K562 (cell line): Measurements from ENCODE around the gene CYSTM1. TPM values are rescaled to one million over a fixed set of nuclear protein-coding genes. Genes with fewer than 3 reads are reported as not detected.

Experiments
- ATAC-seq: fragments of 200-7000 bp; cut with Tn5 transposase; 3 replicates; pipeline ENCODE4 v1.9.1; 2020; ENCODE audit warnings: moderate library complexity
- BruUV-seq: library from RNA; stranded (reverse); fragments of 400-500 nt; replicated peaks from 2 replicates; lab custom pipeline; 2021; lab: Mats Ljungman, UMichigan
- CTCF ChIA-PET: fragments of 300-600 bp; formaldehyde crosslinking; extraction: SDS; loops from one replicate; lab custom pipeline; 2021; ENCODE audit warnings: low intra/inter-chr PET ratio; lab: Yijun Ruan, JAX
- POLR2A ChIA-PET: fragments of 300-600, 350-650 bp; sonication (Branson Sonifier 250); formaldehyde crosslinking; extraction: SDS; loops from one replicate; lab custom pipeline; 2021; ENCODE audit warnings: antibody characterized with exemption, inconsistent platforms; lab: Yijun Ruan, JAX
- DNase-seq, 4 experiments: peaks; one replicate each; pipeline versions ENCODE4 v3.0.0 to v3.0.0-alpha.2; 2011 to 2018; ENCODE audit warnings: low spot score in 3 of 4, mixed read lengths in 3 of 4; ENCODE audit errors: extremely low read depth in 1 of 4
- FAIRE-seq: peaks from 2 replicates; lab custom pipeline; 2011; peaks lifted over from hg19 to GRCh38; lab: Jason Lieb, UNC
- H2AFZ ChIP-seq: 2 replicates; pipeline ENCODE4 v1.6.0; 2011; ENCODE audit warnings: low read depth, low read length, control low read depth, inconsistent platforms
- H3K27ac ChIP-seq: fragments of 200-600 bp; 3 replicates; pipeline ENCODE4 v1.8.0; 2011; ENCODE audit warnings: low read depth, mild to moderate bottlenecking, control low read depth, inconsistent platforms, low read length, moderate library complexity, mixed read lengths; ENCODE audit errors: extremely low read depth
- H3K27me3 ChIP-seq, 2 experiments: fragments of 300-600 bp in 1 of 2; 2 replicates in 1 of 2; 3 replicates in 1 of 2; pipeline versions ENCODE4 v1.6.0 to v1.8.0; 2011; ENCODE audit warnings: inconsistent platforms in 2 of 2, low read length in 2 of 2, mild to moderate bottlenecking in 1 of 2, mixed read lengths in 1 of 2, moderate library complexity in 1 of 2; ENCODE audit not compliant: control insufficient read depth in 2 of 2, insufficient read depth in 2 of 2
- H3K36me3 ChIP-seq: fragments of 300-600 bp; 3 replicates; pipeline ENCODE4 v1.8.0; 2011; ENCODE audit warnings: mild to moderate bottlenecking, low read length, inconsistent platforms; ENCODE audit not compliant: control insufficient read depth, insufficient read depth
- H3K4me1 ChIP-seq, 2 experiments: fragments of 200-600 bp in 1 of 2; replicated peaks in 1 of 2; 2 replicates in 1 of 2; 3 replicates in 1 of 2; pipeline versions ENCODE4 v1.5.1 to v1.8.0; 2011; ENCODE audit warnings: inconsistent platforms in 2 of 2, low read length in 2 of 2, mild to moderate bottlenecking in 1 of 2, mixed read lengths in 1 of 2, moderate library complexity in 1 of 2; ENCODE audit not compliant: control insufficient read depth in 2 of 2, insufficient read depth in 2 of 2
- H3K4me2 ChIP-seq: 2 replicates; pipeline ENCODE4 v1.6.1; 2011; ENCODE audit warnings: low read length, control low read depth, inconsistent platforms, mixed read lengths; ENCODE audit not compliant: insufficient read depth
- H3K4me3 ChIP-seq: fragments of 200-600 bp; sonication (generic), shearing (Covaris generic); 2 replicates; pipeline ENCODE4 v1.5.1; 2016; ENCODE audit warnings: control low read depth, inconsistent platforms
- H3K79me2 ChIP-seq: fragments of 200-600 bp; 3 replicates; pipeline ENCODE4 v1.8.0; 2011; ENCODE audit warnings: low read length, inconsistent platforms; ENCODE audit not compliant: control insufficient read depth, insufficient read depth
- H3K9ac ChIP-seq, 2 experiments: 2 replicates each; pipeline versions ENCODE4 v1.6.0 to v1.6.1; 2011; ENCODE audit warnings: low read depth in 2 of 2, low read length in 2 of 2, control low read depth in 1 of 2, inconsistent platforms in 1 of 2, mild to moderate bottlenecking in 1 of 2, mixed read lengths in 1 of 2; ENCODE audit not compliant: insufficient read depth in 1 of 2
- H3K9me1 ChIP-seq: one replicate; pipeline ENCODE4 v1.6.0; 2011; ENCODE audit warnings: inconsistent platforms, mild to moderate bottlenecking, low read length, moderate library complexity; ENCODE audit not compliant: control insufficient read depth, insufficient read depth
- H3K9me3 ChIP-seq: replicated peaks from 2 replicates; pipeline ENCODE4 v1.5.1; 2011; ENCODE audit warnings: low read depth, low read length, inconsistent platforms; ENCODE audit not compliant: control insufficient read depth, insufficient read depth
- H4K20me1 ChIP-seq: replicated peaks from 2 replicates; pipeline ENCODE4 v1.6.1; 2011; ENCODE audit warnings: low read length, inconsistent platforms, mixed read lengths; ENCODE audit not compliant: control insufficient read depth, insufficient read depth
- BRCA1 ChIP-seq, 2 experiments: fragments of 450-650 bp in 1 of 2; sonication (generic) in 1 of 2; formaldehyde crosslinking in 1 of 2; IDR thresholded peaks; 2 replicates each; pipeline versions ENCODE4 v1.5.0 to v1.6.1; 2017 to 2020; ENCODE audit warnings: mild to moderate bottlenecking in 1 of 2, missing genetic modification reagents in 1 of 2
- CBX2 ChIP-seq: fragments of 200-600 bp; sonication (generic); IDR thresholded peaks from one replicate; pipeline ENCODE4 v1.6.1; 2012; ENCODE audit warnings: mild to moderate bottlenecking, low read length, inconsistent platforms; ENCODE audit not compliant: insufficient read depth, poor library complexity, severe bottlenecking
- CCAR2 ChIP-seq: fragments of 200-400 bp; formaldehyde crosslinking; IDR thresholded peaks from 2 replicates; pipeline ENCODE4 v1.6.1; 2017; ENCODE audit warnings: mild to moderate bottlenecking, low read depth, low read length
- NFIC ChIP-seq: fragments of 450-650 bp; IDR thresholded peaks from 2 replicates; pipeline ENCODE4 v1.6.1; 2017; ENCODE audit warnings: mild to moderate bottlenecking, inconsistent platforms
- NFIX ChIP-seq: fragments of 250-450 bp; sonication (Bioruptor Pico); IDR thresholded peaks from 2 replicates; pipeline ENCODE4 v1.4.0; 2020; ENCODE audit warnings: low read depth, mild to moderate bottlenecking, moderate library complexity
- RUNX1 ChIP-seq: sonication (generic); IDR thresholded peaks from 2 replicates; pipeline ENCODE4 v1.6.1; 2016; ENCODE audit warnings: antibody characterized with exemption, low read depth
- SREBF1 ChIP-seq: fragments of 150-350 bp; IDR thresholded peaks from 2 replicates; pipeline ENCODE4 v1.6.1; 2014; ENCODE audit warnings: antibody characterized with exemption, low read depth, low read length, borderline replicate concordance
- ZNF589 ChIP-seq: fragments of 200-800 bp; sonication (Bioruptor generic); IDR thresholded peaks from 2 replicates; pipeline ENCODE4 v1.6.1; 2016; ENCODE audit warnings: low read depth, missing genetic modification characterization, missing compliant biosample characterization
- ZNF696 ChIP-seq: fragments of 250-450 bp; sonication (Bioruptor Pico); conservative IDR thresholded peaks from 2 replicates; pipeline ENCODE4 v1.4.0; 2020; ENCODE audit warnings: mild to moderate bottlenecking, moderate library complexity
- WGBS: fragments of 100-300 bp; shearing (Covaris generic); methylation state at CpG from one replicate; pipeline ENCODE4 v1.1.6; 2016; ENCODE audit warnings: low coverage, mixed read lengths; ENCODE audit not compliant: insufficient coverage; ENCODE audit errors: missing lambda C conversion rate; 5-methylcytosine and 5-hydroxymethylcytosine counted together
- in situ Hi-C: fragments of 300-500 bp; cut with MboI; formaldehyde crosslinking; loops from 4 replicates; pipeline ENCODE4 v1.15.0; 2018; ENCODE audit warnings: inconsistent platforms, mixed read lengths
- intact Hi-C: fragments of 100-400 bp; cut with micrococcal nuclease; formaldehyde crosslinking; loops from 2 replicates; pipeline ENCODE4 v1.14.2; 2022
- polyA plus RNA-seq, 8 experiments: library from polyadenylated mRNA; depleted of rRNA in 4 of 8; stranded (reverse) in 5 of 8; unstranded in 3 of 8; fragments of >200 nt; fragmentation: Nextera tagmentation in 2 of 8; fragmentation: Illumina TruSeq in 1 of 8; extraction: Ambion mirVana in 2 of 8; extraction: Trizol in 1 of 8; gene quantifications; 2 replicates each; pipeline versions ENCODE4 v1.2.1 to v1.2.3, GENCODE V29; 2011 to 2014; ENCODE audit warnings: inconsistent platforms in 1 of 8, missing spikeins in 1 of 8
- total RNA-seq, 7 experiments: library from RNA; depleted of rRNA in 6 of 7; stranded (reverse); fragments of >200 nt in 6 of 7; fragmentation: Illumina TruSeq in 2 of 7; extraction: Trizol in 2 of 7; gene quantifications; 2 replicates each; pipeline versions ENCODE4 v1.2.1 to v1.2.3, GENCODE V29; 2011 to 2021; ENCODE audit warnings: low replicate concordance in 1 of 7

CYSTM1 gene
- total and polyA plus RNA-seq, 9 of the 15 experiments (the other 6 are each of a cell fraction or from before 2014, with no cell fraction given), result 76.1 to 422 (median 108) TPM

GRCh38 chr5:140252470-140253126 lies 77.6 kb downstream of the CYSTM1 start:
- FAIRE-seq (no peak), DNase-seq (no peak), ATAC-seq (no peak)
- WGBS, result 89% methylated on average over 10 of the region's 10 CpGs
- intact Hi-C loops, result no loop called here
- H3K4me1 ChIP-seq, result no peaks in the 10 kb centered on the region; a peak in 2 of 5 replicates
- no peaks in the 10 kb centered on the region for H3K27me3 ChIP-seq
- no peak overlapping the region for H3K27ac ChIP-seq
- CTCF ChIA-PET, result no interaction called here
- H3K36me3 ChIP-seq, result peaks cover 41% of the 10 kb centered on the region
- no peak overlapping the region for H2AFZ ChIP-seq
- in situ Hi-C loops, result no loop called here
- H3K4me3 ChIP-seq, result no peak overlapping the region
- no peak overlapping the region for H3K4me2 ChIP-seq
- no peak overlapping the region for H3K9ac ChIP-seq
- TF ChIP-seq RUNX1 (no peak), ZNF589 (no peak), SREBF1 (no peak), BRCA1 (IDR thresholded peaks at IDR 0.05) (no peak), BRCA1 (CRISPR knock-in tag; IDR thresholded peaks at IDR 0.05) (no peak), CBX2 (no peak), ZNF696 (CRISPR knock-in tag) (no peak), CCAR2 (no peak), NFIX (CRISPR knock-in tag) (peak; percentile 69), NFIC (peak; percentile 97)
- TF ChIP-seq, all 486 proteins: peak for 2
- peaks cover 9% of the 10 kb centered on the region for H3K79me2 ChIP-seq
- no TSS peak for BruUV-seq
- POLR2A ChIA-PET, result interaction anchor here (0.7 to 2.0 kb wide), 5 partner anchors 9 to 100 kb away, joined by 3 to 11 read pairs (median 3); no protein-coding TSS in a partner anchor
- H3K9me1 ChIP-seq, result peaks cover 4% of the 10 kb centered on the region
- H3K9me3 ChIP-seq, result no peaks in the 10 kb centered on the region
- H4K20me1 ChIP-seq, result peaks cover 4% of the 10 kb centered on the region; the same call in 1 of the 2 replicates
